HepG2 (cell line): ENCODE measurements around the gene USF2. TPM values are rescaled to one million over a fixed set of nuclear protein-coding genes. Genes with fewer than 3 reads are reported as not detected.

Experiments
- HHEX ChIP-seq: IDR thresholded peaks from 2 replicates; pipeline ENCODE4 v1.6.1; 2016; ENCODE audit warnings: control low read depth
- HNRNPLL ChIP-seq: fragments of 200-400 bp; formaldehyde crosslinking; IDR thresholded peaks from 2 replicates; pipeline ENCODE4 v1.6.1; 2017; ENCODE audit warnings: mild to moderate bottlenecking, low read depth, low read length; ENCODE audit not compliant: poor library complexity, severe bottlenecking
- IKZF4 ChIP-seq: sonication (generic); formaldehyde crosslinking; IDR thresholded peaks from 2 replicates; pipeline ENCODE4 v1.5.1; 2020; ENCODE audit warnings: borderline replicate concordance, mild to moderate bottlenecking, low read depth, missing genetic modification reagents; ENCODE audit errors: not compliant biosample characterization
- ISL2 ChIP-seq: sonication (generic); formaldehyde crosslinking; IDR thresholded peaks from 2 replicates; pipeline ENCODE4 v1.5.0; 2020; ENCODE audit warnings: missing genetic modification reagents
- KLF16 ChIP-seq, 2 experiments: sonication (generic) in 1 of 2; formaldehyde crosslinking in 1 of 2; IDR thresholded peaks; 2 replicates each; pipeline versions ENCODE4 v1.6.1 to v1.8.0; 2016 to 2023; ENCODE audit warnings: missing genetic modification reagents in 2 of 2, missing compliant biosample characterization in 1 of 2
- NONO ChIP-seq, 2 experiments: fragments of 450-650 bp in 1 of 2; sonication (generic) in 1 of 2; formaldehyde crosslinking in 1 of 2; IDR thresholded peaks in 1 of 2; conservative IDR thresholded peaks in 1 of 2; 2 replicates each; pipeline versions ENCODE4 v1.6.1 to v1.8.0; 2017 to 2022; ENCODE audit warnings: mild to moderate bottlenecking in 1 of 2, missing genetic modification reagents in 1 of 2, moderate library complexity in 1 of 2
- NR2F6 ChIP-seq, 2 experiments: IDR thresholded peaks; 2 replicates each; pipeline ENCODE4 v1.6.1; 2016; ENCODE audit warnings: antibody characterized with exemption in 1 of 2, mild to moderate bottlenecking in 1 of 2
- PCBP1 ChIP-seq: fragments of 200-400 bp; formaldehyde crosslinking; IDR thresholded peaks from 2 replicates; pipeline ENCODE4 v1.6.1; 2017; ENCODE audit warnings: mild to moderate bottlenecking, low read depth, low read length, borderline replicate concordance
- SOX13 ChIP-seq, 3 experiments: fragments of 450-650 bp in 1 of 3; sonication (generic) in 1 of 3; formaldehyde crosslinking in 1 of 3; IDR thresholded peaks in 2 of 3; conservative IDR thresholded peaks in 1 of 3; 2 replicates each; pipeline versions ENCODE4 v1.5.0 to v1.6.1; 2016 to 2020; ENCODE audit warnings: antibody characterized with exemption in 1 of 3, mild to moderate bottlenecking in 1 of 3, missing compliant biosample characterization in 1 of 3, missing genetic modification reagents in 1 of 3, moderate library complexity in 1 of 3
- SPEN ChIP-seq: sonication (generic); formaldehyde crosslinking; IDR thresholded peaks from 2 replicates; pipeline ENCODE4 v1.5.1; 2020; ENCODE audit warnings: low read depth, mild to moderate bottlenecking, missing genetic modification reagents
- TBX3 ChIP-seq: fragments of 450-650 bp; IDR thresholded peaks from 2 replicates; pipeline ENCODE4 v1.6.1; 2017; ENCODE audit warnings: antibody characterized with exemption, mild to moderate bottlenecking, inconsistent platforms, borderline replicate concordance
- ZFP41 ChIP-seq: sonication (generic); formaldehyde crosslinking; IDR thresholded peaks from 2 replicates; pipeline ENCODE4 v1.4.0; 2020; ENCODE audit warnings: mild to moderate bottlenecking, missing genetic modification reagents, borderline replicate concordance
- ZNF430 ChIP-seq: sonication (generic); formaldehyde crosslinking; IDR thresholded peaks from 2 replicates; pipeline ENCODE4 v1.9.0; 2021; ENCODE audit warnings: mild to moderate bottlenecking, missing genetic modification reagents
- ZNF543 ChIP-seq: sonication (generic); formaldehyde crosslinking; IDR thresholded peaks from 2 replicates; pipeline ENCODE4 v1.4.0; 2020; ENCODE audit warnings: mild to moderate bottlenecking, missing genetic modification reagents
- ZNF780A ChIP-seq: sonication (generic); formaldehyde crosslinking; IDR thresholded peaks from 2 replicates; pipeline ENCODE4 v1.8.0; 2022; ENCODE audit warnings: mild to moderate bottlenecking, missing genetic modification reagents, moderate library complexity
- ZZZ3 ChIP-seq: sonication (generic); formaldehyde crosslinking; IDR thresholded peaks from 2 replicates; pipeline ENCODE4 v1.4.0; 2020; ENCODE audit warnings: missing genetic modification reagents, mild to moderate bottlenecking, borderline replicate concordance
- polyA plus RNA-seq, 8 experiments: library from polyadenylated mRNA; depleted of rRNA in 3 of 8; stranded (reverse) in 7 of 8; unstranded in 1 of 8; fragments of >200 nt; fragmentation: Illumina TruSeq in 4 of 8; extraction: Trizol in 4 of 8; gene quantifications; 2 replicates each; pipeline versions ENCODE4 v1.2.1 to v1.2.3, GENCODE V29; 2011 to 2016; ENCODE audit warnings: low read depth in 4 of 8, missing spikeins in 1 of 8, mixed read lengths in 1 of 8; ENCODE audit not compliant: insufficient read depth in 1 of 8
- total RNA-seq, 5 experiments: library from RNA; depleted of rRNA; stranded (reverse); fragments of >200 nt; fragmentation: Illumina TruSeq; extraction: Trizol; gene quantifications; 2 replicates each; pipeline ENCODE4 v1.2.3, GENCODE V29; 2016; ENCODE audit warnings: low read depth in 1 of 5
- TF ChIP-seq, protein P1 (sequence below): sonication (generic); formaldehyde crosslinking; IDR thresholded peaks from 2 replicates; pipeline ENCODE4 v1.4.0; 2020; ENCODE audit warnings: missing genetic modification reagents
- TF ChIP-seq, protein P2 (sequence below): sonication (generic); formaldehyde crosslinking; conservative IDR thresholded peaks from 2 replicates; pipeline ENCODE4 v1.8.1; 2023; ENCODE audit warnings: missing genetic modification reagents
- TF ChIP-seq, protein P3 (sequence below): sonication (generic); formaldehyde crosslinking; IDR thresholded peaks from 2 replicates; pipeline ENCODE4 v1.4.0; 2020; ENCODE audit warnings: mild to moderate bottlenecking, missing genetic modification reagents
- TF ChIP-seq, protein P4 (sequence below): sonication (generic); formaldehyde crosslinking; IDR thresholded peaks from 2 replicates; pipeline ENCODE4 v1.5.0; 2020; ENCODE audit warnings: mild to moderate bottlenecking, low read depth, missing genetic modification reagents, borderline replicate concordance

Gene USF2
- total and polyA plus RNA-seq, 2 of the 13 experiments (the other 11 are each of a cell fraction or from before 2014, with no cell fraction given) = 54.9 to 106 TPM

DNA sequence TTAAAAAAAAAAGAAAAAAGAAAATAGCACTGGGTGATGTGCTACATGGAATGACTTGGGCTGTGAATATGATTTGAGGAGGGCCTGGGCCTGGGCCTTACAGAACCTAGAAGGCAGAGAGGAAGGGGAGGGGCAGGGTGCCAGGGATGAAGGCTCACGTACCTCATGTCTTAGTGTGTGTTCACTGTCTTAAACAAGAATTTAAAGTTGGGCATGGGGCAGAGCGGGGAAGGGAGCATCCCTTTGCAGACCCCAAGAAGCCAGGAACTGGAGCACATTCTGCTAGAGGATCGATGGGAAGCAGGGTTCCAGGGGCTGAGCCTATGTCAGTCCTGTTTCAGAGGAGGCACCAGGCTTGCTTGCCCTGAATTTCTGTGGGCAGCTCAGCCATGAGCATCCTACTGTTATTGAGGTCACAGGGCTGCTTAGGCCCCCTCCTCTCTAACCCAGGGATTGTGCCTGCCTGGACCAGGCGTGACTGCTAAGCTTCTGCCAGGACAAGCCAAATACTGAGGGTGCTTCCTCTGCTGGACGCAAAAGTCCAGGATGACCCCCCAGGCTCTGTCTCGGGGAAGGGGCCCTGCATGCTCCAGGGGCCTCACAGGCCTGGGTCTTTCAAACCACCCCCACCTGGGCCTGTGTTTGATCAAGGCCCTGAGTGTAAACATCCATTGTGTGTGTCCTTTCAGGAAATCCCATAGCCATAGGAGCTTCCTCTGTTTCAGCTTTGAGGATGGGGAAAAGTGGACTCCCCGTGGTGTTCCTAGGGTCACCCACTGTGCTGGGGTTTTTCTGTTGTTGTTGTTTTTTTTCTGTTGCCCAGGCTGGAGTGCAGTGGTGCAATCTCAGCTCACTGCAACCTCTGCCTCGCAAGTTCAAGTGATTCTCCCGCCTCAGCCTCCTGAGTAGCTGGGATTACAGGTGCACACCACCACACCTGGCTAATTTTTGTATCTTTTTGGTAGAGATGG is 15.2 kb upstream of the USF2 start (continued):
- no peak for TF ChIP-seq NONO (IDR thresholded peaks at IDR 0.05)
- TF ChIP-seq NONO (CRISPR knock-in tag; conservative IDR thresholded peaks at IDR 0.05) = peak; percentile 62; the same call in 1 of the 2 replicates
- no peak for TF ChIP-seq PCBP1
- TF ChIP-seq, protein P1, sequence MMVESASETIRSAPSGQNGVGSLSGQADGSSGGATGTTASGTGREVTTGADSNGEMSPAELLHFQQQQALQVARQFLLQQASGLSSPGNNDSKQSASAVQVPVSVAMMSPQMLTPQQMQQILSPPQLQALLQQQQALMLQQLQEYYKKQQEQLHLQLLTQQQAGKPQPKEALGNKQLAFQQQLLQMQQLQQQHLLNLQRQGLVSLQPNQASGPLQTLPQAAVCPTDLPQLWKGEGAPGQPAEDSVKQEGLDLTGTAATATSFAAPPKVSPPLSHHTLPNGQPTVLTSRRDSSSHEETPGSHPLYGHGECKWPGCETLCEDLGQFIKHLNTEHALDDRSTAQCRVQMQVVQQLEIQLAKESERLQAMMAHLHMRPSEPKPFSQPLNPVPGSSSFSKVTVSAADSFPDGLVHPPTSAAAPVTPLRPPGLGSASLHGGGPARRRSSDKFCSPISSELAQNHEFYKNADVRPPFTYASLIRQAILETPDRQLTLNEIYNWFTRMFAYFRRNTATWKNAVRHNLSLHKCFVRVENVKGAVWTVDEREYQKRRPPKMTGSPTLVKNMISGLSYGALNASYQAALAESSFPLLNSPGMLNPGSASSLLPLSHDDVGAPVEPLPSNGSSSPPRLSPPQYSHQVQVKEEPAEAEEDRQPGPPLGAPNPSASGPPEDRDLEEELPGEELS (CRISPR knock-in tag) = peak; percentile 91
- peak; percentile 45; the same call in 1 of the 2 replicates for TF ChIP-seq NR2F6 (IDR thresholded peaks at IDR 0.05)
- TF ChIP-seq NR2F6 (CRISPR knock-in tag; IDR thresholded peaks at IDR 0.05) = peak; percentile 69
- TF ChIP-seq, protein P2, sequence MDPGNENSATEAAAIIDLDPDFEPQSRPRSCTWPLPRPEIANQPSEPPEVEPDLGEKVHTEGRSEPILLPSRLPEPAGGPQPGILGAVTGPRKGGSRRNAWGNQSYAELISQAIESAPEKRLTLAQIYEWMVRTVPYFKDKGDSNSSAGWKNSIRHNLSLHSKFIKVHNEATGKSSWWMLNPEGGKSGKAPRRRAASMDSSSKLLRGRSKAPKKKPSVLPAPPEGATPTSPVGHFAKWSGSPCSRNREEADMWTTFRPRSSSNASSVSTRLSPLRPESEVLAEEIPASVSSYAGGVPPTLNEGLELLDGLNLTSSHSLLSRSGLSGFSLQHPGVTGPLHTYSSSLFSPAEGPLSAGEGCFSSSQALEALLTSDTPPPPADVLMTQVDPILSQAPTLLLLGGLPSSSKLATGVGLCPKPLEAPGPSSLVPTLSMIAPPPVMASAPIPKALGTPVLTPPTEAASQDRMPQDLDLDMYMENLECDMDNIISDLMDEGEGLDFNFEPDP (CRISPR knock-in tag) = no peak
- TF ChIP-seq, protein P3, sequence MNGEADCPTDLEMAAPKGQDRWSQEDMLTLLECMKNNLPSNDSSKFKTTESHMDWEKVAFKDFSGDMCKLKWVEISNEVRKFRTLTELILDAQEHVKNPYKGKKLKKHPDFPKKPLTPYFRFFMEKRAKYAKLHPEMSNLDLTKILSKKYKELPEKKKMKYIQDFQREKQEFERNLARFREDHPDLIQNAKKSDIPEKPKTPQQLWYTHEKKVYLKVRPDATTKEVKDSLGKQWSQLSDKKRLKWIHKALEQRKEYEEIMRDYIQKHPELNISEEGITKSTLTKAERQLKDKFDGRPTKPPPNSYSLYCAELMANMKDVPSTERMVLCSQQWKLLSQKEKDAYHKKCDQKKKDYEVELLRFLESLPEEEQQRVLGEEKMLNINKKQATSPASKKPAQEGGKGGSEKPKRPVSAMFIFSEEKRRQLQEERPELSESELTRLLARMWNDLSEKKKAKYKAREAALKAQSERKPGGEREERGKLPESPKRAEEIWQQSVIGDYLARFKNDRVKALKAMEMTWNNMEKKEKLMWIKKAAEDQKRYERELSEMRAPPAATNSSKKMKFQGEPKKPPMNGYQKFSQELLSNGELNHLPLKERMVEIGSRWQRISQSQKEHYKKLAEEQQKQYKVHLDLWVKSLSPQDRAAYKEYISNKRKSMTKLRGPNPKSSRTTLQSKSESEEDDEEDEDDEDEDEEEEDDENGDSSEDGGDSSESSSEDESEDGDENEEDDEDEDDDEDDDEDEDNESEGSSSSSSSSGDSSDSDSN (CRISPR knock-in tag) = 0 out of 2 replicates have a peak, but pooled peaks have one; percentile 18
- no peak for TF ChIP-seq HNRNPLL
- TF ChIP-seq IKZF4 (CRISPR knock-in tag) = no peak
- no peak for TF ChIP-seq ZZZ3 (CRISPR knock-in tag)
- TF ChIP-seq ZFP41 (CRISPR knock-in tag) = no peak
- TF ChIP-seq HHEX = 0 out of 2 replicates have a peak, but pooled peaks have one; percentile 10
- peak; percentile 49 for TF ChIP-seq ISL2
- no peak for TF ChIP-seq TBX3
- TF ChIP-seq SOX13 (IDR thresholded peaks at IDR 0.05) = 0 out of 2 replicates have a peak, but pooled peaks have one; percentile 38
- TF ChIP-seq SOX13 (CRISPR knock-in tag; conservative IDR thresholded peaks at IDR 0.05 in 1 of 2, IDR thresholded peaks at IDR 0.05 in 1 of 2) = peak in 1 of 2 experiments; percentile 86; a peak in 2 of 4 replicates
- TF ChIP-seq ZNF543 = 0 out of 2 replicates have a peak, but pooled peaks have one; percentile 57
- no peak; the same call in 1 of the 2 replicates for TF ChIP-seq ZNF780A (CRISPR knock-in tag)
- TF ChIP-seq, protein P4, sequence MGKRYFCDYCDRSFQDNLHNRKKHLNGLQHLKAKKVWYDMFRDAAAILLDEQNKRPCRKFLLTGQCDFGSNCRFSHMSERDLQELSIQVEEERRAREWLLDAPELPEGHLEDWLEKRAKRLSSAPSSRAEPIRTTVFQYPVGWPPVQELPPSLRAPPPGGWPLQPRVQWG (CRISPR knock-in tag) = no peak
- peak in 1 of 2 experiments; percentile 42; a peak in 1 of 4 replicates for TF ChIP-seq KLF16 (CRISPR knock-in tag; IDR thresholded peaks at IDR 0.05)
- TF ChIP-seq ZNF430 (CRISPR knock-in tag) = no peak
- TF ChIP-seq SPEN (CRISPR knock-in tag) = peak; percentile 55; the same call in 1 of the 2 replicates
